ENCODE data around the gene MISP3.

MISP3 gene

DNA sequence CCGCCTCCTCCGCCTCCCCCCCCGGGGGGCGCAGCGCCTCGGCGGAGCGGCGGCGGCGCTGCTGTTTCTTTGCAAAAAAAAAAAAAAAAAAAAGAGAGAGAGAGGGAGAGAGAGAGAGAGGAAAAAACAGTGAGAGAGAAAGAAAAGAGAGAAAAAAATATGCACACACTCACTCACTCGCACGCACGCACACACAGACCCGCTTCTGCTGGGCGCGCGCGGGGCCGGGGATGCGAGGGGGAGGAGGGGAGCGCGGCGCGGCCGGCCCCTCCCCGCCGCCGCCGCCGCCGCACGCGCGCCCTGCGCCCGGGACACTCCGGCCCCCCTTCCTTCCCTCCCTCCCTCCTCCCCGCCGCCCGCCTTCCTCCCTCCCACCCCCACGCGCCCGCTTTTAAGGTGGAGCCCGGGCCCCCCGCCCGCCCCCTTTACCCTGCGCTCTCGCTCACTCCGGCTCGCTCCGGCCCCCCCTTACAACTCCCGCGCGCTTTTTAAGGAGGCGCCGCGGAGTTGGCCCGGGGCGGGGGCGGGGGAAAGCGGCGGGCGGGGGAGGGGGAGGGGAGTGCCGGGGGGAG, 18.0 kb downstream of the MISP3 start, which contains the start of gene SAMD1:
Gene SAMD1 (minus strand): TSS at position 243 of the 572 bp plus-strand sequence.
- TF ChIP-seq, protein P1, sequence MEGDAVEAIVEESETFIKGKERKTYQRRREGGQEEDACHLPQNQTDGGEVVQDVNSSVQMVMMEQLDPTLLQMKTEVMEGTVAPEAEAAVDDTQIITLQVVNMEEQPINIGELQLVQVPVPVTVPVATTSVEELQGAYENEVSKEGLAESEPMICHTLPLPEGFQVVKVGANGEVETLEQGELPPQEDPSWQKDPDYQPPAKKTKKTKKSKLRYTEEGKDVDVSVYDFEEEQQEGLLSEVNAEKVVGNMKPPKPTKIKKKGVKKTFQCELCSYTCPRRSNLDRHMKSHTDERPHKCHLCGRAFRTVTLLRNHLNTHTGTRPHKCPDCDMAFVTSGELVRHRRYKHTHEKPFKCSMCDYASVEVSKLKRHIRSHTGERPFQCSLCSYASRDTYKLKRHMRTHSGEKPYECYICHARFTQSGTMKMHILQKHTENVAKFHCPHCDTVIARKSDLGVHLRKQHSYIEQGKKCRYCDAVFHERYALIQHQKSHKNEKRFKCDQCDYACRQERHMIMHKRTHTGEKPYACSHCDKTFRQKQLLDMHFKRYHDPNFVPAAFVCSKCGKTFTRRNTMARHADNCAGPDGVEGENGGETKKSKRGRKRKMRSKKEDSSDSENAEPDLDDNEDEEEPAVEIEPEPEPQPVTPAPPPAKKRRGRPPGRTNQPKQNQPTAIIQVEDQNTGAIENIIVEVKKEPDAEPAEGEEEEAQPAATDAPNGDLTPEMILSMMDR (IDR thresholded peaks at IDR 0.05; ENCODE audit: low read depth, low read length): no peak
- peak within 1 kb of the TSS; percentile 60 for H3K4me3 ChIP-seq (ENCODE audit: low read depth, low read length)

DNA sequence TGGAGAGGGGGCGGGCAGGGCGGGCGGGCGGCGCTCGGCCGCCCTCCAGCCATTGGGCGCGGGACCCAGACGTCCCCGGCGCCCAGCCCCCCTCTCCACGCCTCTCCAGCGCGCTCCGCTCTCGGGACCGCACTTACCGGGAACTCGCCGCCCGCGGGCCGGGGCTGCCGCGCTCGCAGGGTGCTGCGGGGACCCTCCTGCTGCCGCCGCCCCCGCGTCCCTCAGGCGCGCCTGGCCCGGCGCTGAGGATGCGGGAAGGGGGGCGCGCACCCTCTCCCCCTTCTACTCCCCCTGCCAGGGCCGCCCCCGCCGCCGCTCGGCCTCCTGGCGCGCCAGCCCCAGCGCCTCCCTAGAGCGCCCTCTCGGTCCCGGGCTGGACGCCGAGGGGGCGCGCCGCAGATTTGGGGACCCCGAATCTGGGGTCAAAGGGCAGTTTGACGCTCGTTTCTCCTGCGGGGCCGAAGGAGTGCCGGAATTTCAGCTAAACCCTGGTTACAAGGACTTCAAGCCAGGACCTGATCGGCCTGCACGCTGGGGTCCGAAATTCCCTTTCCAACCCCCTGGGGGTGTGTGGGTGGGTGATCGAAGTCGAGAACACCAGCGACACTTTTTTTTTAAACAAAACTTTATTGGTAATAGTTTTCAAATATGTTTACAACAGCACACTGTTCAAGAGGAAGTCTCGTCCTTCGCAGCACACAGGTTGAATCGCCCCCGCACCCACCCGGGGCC, 18.7 kb downstream of the MISP3 start:
- peak overlapping the region; percentile 60 for H3K4me3 ChIP-seq (ENCODE audit: low read depth, low read length)

DNA sequence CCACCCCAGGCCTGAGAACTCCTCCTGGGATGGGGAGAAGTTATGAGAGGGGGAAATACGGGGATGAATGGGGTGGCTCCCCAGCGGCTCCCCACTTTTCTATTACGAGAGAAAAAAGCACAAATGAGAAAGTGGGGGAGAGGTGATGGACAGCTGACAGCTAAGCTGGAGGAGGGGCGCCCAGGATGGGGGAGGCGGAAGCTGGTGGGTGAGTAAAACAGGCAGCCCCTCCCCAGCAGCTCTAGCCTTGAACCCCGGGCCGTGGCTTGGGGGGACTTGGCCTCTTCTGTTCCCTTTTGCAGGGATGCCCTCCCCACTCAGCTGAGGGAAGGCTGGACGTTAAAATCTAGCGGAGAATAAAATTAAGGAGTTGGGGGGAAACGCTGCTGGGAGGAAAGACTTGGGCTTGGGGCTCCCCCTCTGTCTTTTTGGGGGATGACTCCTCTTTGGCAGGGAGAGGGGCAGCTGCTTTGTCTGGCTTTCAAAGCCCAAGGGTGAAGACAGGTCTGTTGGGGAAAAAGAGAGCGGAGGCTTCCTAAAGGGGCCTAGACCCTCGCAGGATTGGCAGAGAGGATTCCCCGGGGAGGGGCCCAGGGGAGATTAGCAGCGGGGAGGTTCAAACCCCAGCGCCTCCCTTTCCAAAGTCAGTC, 19.4 kb downstream of the MISP3 start:
- H3K4me3 ChIP-seq (ENCODE audit: low read depth, low read length): peak overlapping the region; percentile 60
- TF ChIP-seq, protein P1 (IDR thresholded peaks at IDR 0.05; ENCODE audit: low read depth, low read length): no peak

More for the DNA sequence above, 18.7 kb downstream of the MISP3 start:
- TF ChIP-seq, protein P1 (IDR thresholded peaks at IDR 0.05; ENCODE audit: low read depth, low read length): no peak

DNA sequence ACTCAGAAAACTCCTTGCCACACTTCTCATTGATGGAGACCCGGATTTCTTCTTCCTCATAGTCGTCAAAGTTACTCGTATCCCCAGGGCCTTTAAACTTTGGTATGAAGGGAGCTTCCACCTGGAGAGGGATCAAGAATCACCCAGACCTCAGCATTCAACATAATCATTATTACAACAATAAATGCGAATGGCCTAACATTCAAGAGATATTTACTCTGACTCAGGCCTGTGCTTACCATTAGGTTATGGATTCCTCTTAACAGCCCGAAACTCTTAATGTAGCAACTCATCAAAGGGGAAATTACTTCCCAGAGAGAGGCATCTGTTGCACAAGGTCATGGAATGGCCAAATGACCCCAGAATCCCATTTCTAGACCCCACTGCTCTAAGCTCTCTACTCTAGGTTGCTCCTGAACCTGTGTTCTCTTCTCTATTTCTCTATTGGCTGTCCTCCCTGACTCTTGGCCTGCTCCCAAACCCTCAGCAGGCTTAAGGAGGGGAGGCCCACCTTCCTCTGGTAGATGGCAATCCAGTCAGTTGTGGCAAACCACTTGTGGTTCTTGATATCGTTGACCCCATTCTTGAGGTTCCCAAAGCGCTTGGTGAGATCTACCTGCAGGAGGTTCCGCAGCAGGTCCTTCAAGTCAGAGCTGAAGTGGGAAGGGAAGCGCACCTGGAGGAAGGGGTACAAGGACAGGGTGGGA, 20.7 kb downstream of the MISP3 start:
- TF ChIP-seq, protein P1 (IDR thresholded peaks at IDR 0.05; ENCODE audit: low read depth, low read length): no peak
- H3K4me3 ChIP-seq (ENCODE audit: low read depth, low read length): no peak overlapping the region

DNA sequence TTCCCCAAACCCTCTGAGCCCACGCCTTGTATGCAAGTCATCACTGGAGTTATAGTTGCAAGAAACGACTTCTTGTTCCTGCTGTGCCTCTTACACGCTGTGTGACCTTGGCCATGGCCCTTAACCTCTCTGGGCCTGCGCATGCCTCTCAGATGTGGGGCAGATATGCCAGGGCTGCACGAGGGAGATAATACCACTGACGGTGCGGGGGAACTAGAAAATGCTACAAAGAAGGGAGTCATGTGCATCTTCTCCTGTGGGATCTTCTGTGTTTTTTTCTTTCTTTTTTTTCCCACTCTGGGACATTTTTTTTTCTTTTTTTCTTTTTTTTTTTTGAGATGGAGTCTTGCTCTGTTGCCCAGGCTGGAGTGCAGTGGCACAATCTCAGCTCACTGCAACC, 22.3 kb downstream of the MISP3 start:
- no peak overlapping the region for H3K4me3 ChIP-seq (ENCODE audit: low read depth, low read length)
- TF ChIP-seq, protein P1 (IDR thresholded peaks at IDR 0.05; ENCODE audit: low read depth, low read length): no peak

DNA sequence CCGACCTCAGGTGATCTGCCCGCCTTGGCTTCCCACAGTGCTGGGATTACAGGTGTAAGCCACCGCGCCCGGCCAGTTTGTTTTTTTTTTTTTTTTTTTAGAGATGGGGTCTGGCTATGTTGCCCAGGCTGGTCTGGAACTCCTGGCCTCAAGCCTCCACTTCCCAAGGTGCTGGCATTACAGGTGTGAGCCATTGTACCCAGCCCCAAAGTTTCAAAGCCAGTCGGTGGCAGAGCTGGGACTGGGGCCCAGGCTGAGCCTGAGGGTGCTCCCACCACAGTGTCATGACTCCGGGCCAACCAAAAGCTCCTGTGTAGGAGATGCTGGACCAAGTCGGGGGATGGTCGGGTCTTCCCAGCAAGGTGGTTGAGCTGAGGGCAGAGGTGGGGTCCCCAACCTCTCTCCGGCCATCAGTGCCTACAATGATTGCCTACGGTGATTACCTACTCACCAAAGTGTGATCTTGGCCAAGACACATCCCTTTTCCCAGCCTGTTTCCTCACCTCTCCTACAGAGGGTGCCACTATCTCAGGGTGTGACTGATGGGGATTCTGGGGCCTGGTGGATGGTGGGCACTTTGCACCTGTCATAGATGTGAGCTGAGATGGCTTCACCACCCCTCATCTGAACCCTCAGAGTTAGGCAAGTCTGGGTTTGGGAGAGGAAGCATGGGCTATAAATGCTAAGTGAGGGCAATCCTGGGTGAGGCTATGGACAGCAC, 23.8 kb downstream of the MISP3 start:
- TF ChIP-seq, protein P1 (IDR thresholded peaks at IDR 0.05; ENCODE audit: low read depth, low read length): no peak
- H3K4me3 ChIP-seq (ENCODE audit: low read depth, low read length): no peak overlapping the region
